ENCODE measurements around the gene P2RY2.

The P2RY2 gene

DNA sequence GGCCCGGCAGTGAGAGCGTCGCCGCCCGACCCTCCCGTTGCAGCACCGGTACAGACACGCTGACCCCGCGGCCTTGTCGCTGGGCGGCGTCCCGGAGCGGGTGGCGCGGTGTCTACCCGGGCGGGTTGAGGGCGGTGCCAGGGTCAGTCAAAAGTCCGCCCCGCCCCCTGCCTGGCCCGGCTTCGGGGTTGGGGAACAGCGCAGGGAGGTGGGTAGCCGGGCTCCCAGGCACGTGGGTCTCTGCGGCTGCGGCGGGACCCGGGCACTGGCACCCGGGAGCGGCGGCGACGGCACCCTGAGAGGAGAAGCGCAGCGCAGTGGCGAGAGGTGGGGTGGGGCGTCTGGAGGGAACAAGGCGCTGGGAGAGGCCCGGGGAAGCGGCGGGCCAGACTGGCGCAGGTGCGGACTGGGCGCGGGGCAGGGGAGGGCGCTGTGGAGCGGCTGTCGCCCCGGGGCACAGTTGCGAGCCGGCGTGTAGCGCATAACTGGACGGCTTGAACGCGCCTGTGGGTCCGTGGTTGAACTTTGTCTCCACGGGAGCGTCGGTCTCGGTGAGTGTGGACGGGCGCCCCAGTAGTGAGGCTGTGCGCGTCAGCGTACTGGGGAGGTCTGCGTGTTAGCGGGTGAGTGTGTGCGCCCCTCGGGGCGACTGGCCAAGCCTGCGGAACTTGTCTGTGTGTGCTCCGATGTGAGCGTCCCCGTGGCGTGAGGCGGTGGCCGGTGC lies at the start of gene P2RY2:
Gene P2RY2, plus strand, starts transcription at position 176 of the 724 bp plus-strand sequence. CDS start 15,879 bp downstream, outside the sequence.
- Mint-ChIP-seq H3K36me3 (no peaks in the 10 kb centered on the region), H3K9me3 (no peaks in the 10 kb centered on the region), H3K27ac (no peak within 1 kb of the TSS), H3K4me3 (peak within 1 kb of the TSS; percentile 48), H3K4me1 (peaks cover 6% of the 10 kb centered on the region)
- peak; percentile 66 for ATAC-seq
- peak in 1 of 2 donors; percentile 61 for DNase-seq (ENCODE audit: low spot score in 2 of 2)

GRCh38 chr11:73168925-73169579 lies 49.0 kb upstream of the P2RY2 start:
- ATAC-seq: no peak
- Mint-ChIP-seq H3K4me1 (peaks cover 7% of the 10 kb centered on the region), H3K4me3 (no peak overlapping the region), H3K36me3 (no peaks in the 10 kb centered on the region), H3K27ac (no peak overlapping the region), H3K9me3 (no peaks in the 10 kb centered on the region)
- DNase-seq (ENCODE audit: low spot score in 2 of 2): no peak

DNA sequence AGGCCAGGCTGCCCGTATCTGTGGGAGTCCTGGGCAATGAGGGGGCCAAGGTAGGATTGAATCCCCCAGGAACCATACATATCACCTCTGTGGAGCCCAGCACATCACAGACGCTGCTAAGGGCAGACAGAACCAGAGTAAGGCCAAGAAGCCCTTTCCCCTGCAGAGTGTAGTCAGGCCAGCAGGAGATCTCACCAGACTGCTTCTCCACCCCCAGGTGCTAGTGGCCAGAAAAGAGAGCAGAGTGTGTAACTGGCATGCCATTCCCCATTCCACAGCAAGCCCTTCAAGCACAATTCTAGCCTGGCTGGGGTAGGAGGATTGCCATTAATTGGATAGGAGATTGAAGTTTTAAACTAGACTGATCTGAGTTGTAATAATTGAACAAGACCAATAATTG lies 47.9 kb upstream of the P2RY2 start:
- DNase-seq (ENCODE audit: low spot score in 2 of 2): no peak
- Mint-ChIP-seq H3K36me3 (no peaks in the 10 kb centered on the region), H3K4me3 (no peak overlapping the region), H3K4me1 (peaks cover 7% of the 10 kb centered on the region), H3K27ac (peak overlapping the region; percentile 20), H3K9me3 (no peaks in the 10 kb centered on the region)
- no peak for ATAC-seq

DNA sequence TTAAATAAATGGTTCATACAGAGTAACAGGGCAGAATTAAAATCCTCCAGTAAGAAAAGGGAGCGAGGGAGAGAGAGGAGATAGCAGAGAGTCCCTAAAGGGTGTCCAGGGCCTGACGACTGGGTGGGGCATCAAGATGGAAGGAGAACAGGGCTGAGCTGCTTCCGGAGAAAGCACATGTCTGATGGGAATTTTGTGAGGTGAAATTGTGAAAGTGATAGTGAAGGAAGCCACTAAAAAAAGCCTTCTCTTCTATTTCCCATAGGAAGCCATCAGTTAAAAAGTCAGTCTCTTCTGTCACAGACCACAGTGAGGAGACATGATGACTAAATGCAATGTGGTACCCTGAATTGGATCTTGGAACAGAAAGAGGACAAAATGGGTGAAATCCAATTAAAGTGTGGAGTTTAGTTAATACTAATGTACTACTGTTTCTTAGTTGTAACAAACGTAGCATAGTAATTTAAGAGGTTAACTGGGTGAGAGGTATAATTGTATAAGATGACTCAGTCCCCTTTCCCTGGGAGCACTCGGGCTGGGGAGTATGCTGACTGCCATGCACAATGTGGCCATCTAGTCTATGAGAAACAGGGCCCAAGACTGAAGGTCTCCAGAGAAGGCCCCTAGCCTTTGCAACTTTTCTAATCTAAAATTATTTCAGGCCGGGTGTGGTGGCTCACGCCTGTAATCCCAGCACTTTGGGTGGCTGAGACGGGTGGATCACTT lies 46.5 kb upstream of the P2RY2 start:
- H3K4me3 Mint-ChIP-seq: no peak overlapping the region
- H3K27ac Mint-ChIP-seq: no peak overlapping the region
- DNase-seq (ENCODE audit: low spot score in 2 of 2) (no peak), ATAC-seq (no peak)
- H3K4me1 Mint-ChIP-seq: peaks cover 9% of the 10 kb centered on the region
- no peaks in the 10 kb centered on the region for H3K36me3 Mint-ChIP-seq
- H3K9me3 Mint-ChIP-seq: no peaks in the 10 kb centered on the region

DNA sequence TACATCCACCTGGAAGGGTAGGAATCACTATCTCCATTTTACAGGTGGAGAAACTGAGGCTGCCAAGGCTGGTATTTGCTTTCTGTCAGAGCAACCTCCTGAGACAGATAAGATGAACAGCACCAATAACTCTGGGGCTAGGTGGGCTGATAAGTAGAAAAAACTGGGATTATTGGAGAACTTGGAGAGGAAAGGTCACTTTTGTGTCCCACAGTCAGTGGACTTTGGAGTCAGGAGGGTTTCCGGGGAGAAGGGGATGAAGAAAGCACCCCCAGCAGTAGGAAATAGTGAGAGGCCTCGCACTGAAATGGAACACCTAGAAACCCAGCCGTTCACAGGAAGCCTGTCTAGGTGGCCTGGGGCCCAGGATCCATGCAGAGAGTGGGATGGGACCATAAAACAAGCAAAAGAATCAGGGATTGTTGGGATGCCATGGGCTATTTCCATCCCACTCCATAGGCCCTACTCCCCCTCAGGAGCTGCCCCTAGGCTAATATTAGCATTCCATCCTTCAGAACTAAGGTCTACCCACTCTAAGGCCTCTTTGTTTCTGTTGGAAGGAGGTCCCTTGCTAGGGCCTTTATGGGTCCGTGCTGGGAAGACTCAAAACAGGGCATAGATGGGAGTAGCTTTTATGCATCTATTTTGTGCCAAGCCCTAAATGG lies 45.0 kb upstream of the P2RY2 start:
- H3K36me3 Mint-ChIP-seq: no peaks in the 10 kb centered on the region
- peaks cover 13% of the 10 kb centered on the region for H3K4me1 Mint-ChIP-seq
- DNase-seq (ENCODE audit: low spot score in 2 of 2) (no peak), ATAC-seq (no peak)
- H3K4me3 Mint-ChIP-seq: no peak overlapping the region
- H3K27ac Mint-ChIP-seq: peak overlapping the region; percentile 52
- no peaks in the 10 kb centered on the region for H3K9me3 Mint-ChIP-seq

DNA sequence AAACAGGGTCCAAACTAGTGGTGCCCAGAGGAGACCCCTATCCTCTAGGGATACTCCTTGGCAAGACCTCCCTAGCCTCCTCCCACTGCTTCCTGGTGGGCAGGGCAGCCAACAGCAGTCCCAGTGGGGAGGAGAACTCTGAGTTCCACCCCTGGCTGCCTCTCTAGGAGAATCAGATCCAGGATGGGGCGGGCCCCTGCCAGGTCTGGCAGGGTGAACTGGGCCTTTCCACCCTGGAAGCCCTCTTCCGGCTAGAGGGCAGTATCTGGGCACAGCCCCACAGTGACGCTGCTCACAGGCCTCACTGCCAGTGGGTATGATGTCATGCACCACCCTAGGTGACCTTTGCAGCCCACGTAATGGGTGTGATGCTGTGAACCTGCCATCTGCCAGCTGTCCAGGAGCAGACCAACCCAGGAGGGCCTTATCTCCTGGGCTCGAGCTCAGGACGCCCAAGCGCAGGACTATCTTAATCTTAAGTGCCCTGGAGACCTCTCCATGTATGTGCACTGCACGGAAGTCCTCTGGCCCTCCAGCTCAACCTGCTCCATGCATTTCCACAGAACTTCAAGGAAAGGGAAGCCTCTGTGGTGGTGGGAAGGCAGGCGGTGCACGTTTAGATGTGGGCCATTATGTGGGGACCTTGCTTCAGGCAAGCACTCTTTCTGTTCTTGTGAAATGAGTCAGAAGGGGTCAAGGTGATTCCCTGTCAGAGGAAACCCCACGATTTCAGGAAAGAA lies 44.2 kb upstream of the P2RY2 start:
- ATAC-seq (no peak), DNase-seq (ENCODE audit: low spot score in 2 of 2) (no peak)
- Mint-ChIP-seq H3K27ac (peak overlapping the region; percentile 86), H3K4me1 (peaks cover 16% of the 10 kb centered on the region), H3K36me3 (no peaks in the 10 kb centered on the region), H3K4me3 (no peak overlapping the region), H3K9me3 (no peaks in the 10 kb centered on the region)

- H3K4me1 Mint-ChIP-seq: peaks cover 16% of the 10 kb centered on the region
- H3K36me3 Mint-ChIP-seq: no peaks in the 10 kb centered on the region
- no peak for DNase-seq (ENCODE audit: low spot score in 2 of 2)
- no peaks in the 10 kb centered on the region for H3K9me3 Mint-ChIP-seq
- peak overlapping the region; percentile 86 for H3K27ac Mint-ChIP-seq
- ATAC-seq: no peak
- no peak overlapping the region for H3K4me3 Mint-ChIP-seq
Observed at GRCh38 chr11:73174495-73174791, 43.6 kb upstream of the P2RY2 start.

GRCh38 chr11:73175551-73176144 lies 42.4 kb upstream of the P2RY2 start:
- ATAC-seq (no peak), DNase-seq (ENCODE audit: low spot score in 2 of 2) (no peak)
- H3K4me1 Mint-ChIP-seq: peaks cover 16% of the 10 kb centered on the region
- H3K4me3 Mint-ChIP-seq: no peak overlapping the region
- no peaks in the 10 kb centered on the region for H3K9me3 Mint-ChIP-seq
- no peaks in the 10 kb centered on the region for H3K36me3 Mint-ChIP-seq
- no peak overlapping the region for H3K27ac Mint-ChIP-seq

DNA sequence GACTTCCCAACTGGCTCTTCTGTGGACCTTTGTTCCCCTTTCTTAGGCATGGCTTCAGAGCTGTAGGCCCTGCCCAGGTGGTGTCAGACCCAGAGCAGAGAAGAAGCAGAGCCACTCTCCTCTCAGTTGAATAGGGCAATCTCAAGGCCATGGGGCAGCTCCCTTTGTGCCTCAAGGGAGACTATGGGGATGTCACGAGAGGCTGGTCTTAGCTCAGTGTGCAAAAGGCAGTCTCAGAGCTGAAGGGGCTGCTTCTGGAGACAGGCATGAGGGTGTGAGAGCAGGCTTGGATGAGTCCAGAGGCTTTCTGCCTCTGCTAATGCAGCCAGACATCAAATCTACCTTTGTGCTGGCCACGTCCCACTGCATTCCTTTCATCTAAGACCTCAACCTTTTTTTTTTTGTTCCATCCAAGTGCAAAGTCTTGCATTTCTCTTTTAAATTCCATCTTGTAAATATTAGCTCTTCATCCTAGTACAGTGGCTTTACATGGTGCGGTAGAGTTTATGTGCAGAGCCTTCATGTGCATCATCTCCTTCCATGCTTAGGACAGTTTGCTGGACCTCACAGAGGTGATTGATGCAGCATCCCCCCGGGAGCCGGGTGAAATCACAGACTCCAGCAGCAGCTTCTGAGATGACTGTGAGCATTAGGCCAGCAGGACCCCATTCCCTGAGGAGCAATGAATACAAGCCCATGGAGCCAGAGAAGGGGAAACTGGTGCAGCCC lies 41.8 kb upstream of the P2RY2 start:
- Mint-ChIP-seq H3K27ac (peak overlapping the region; percentile 54), H3K36me3 (no peaks in the 10 kb centered on the region), H3K9me3 (no peaks in the 10 kb centered on the region), H3K4me3 (no peak overlapping the region), H3K4me1 (peaks cover 13% of the 10 kb centered on the region)
- DNase-seq (ENCODE audit: low spot score in 2 of 2): no peak
- ATAC-seq: no peak

DNA sequence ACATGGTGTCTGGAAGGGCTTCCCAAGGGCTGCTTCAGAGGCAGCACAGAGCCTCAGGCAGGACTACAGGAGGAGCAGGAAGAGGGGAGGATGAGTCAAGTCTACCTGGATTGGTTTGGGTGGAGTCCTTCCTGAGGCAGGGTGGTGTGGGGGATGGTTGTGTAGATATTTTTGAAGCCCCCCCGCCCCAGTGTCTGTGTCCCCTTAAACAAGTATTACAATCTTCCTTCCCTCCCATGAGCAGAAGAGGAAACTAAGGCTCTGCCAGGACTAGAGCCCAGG lies 41.3 kb upstream of the P2RY2 start:
- no peaks in the 10 kb centered on the region for H3K36me3 Mint-ChIP-seq
- DNase-seq (ENCODE audit: low spot score in 2 of 2) (no peak), ATAC-seq (no peak)
- no peaks in the 10 kb centered on the region for H3K9me3 Mint-ChIP-seq
- peak overlapping the region; percentile 54 for H3K27ac Mint-ChIP-seq
- peaks cover 10% of the 10 kb centered on the region for H3K4me1 Mint-ChIP-seq
- H3K4me3 Mint-ChIP-seq: no peak overlapping the region

GRCh38 chr11:73177380-73177777 lies 40.7 kb upstream of the P2RY2 start:
- no peak for DNase-seq (ENCODE audit: low spot score in 2 of 2)
- H3K27ac Mint-ChIP-seq: no peak overlapping the region
- peaks cover 10% of the 10 kb centered on the region for H3K4me1 Mint-ChIP-seq

DNA sequence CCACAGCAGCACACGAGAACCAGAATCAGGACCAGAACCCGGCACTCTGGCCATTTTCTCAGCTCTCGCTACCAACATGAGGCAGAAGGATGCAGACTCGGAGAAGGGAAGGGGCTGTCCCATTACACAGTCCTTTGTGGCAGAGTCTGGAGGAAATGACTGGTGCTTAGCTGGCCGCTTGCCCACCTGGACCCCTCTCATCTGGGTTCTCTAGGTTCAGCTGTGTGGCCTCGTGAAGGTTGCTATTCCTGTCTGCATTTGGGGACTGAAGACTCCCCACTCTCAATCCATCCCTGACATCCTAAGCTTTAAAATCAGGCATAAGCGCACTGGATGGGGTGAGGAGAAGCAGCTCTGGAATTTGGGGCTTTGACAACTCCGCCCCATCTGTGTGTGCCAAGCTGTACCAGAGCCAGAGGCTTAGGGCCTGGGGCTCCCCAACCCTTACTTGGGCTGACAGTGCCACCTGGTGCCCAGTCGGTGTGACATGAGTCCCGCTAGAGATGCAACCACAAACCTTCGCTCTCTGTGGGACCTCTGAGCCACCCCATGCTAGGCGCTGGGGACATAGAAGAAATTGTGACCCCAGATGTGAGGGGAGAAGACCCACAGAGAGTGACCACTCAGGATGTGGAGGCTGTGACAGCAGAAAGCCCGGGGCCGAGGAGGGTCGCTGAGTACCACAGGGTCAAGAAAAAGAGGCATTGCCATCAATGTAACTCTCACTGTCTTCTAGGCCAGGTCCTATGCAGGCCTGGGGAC lies 40.1 kb upstream of the P2RY2 start:
- no peaks in the 10 kb centered on the region for H3K9me3 Mint-ChIP-seq
- peaks cover 10% of the 10 kb centered on the region for H3K4me1 Mint-ChIP-seq
- no peak overlapping the region for H3K4me3 Mint-ChIP-seq
- no peak overlapping the region for H3K27ac Mint-ChIP-seq
- H3K36me3 Mint-ChIP-seq: no peaks in the 10 kb centered on the region
- DNase-seq (ENCODE audit: low spot score in 2 of 2) (peak; percentile 61 to 87), ATAC-seq (peak; percentile 95)

More at GRCh38 chr11:73177380-73177777, 40.7 kb upstream of the P2RY2 start:
- Mint-ChIP-seq H3K36me3 (no peaks in the 10 kb centered on the region), H3K9me3 (no peaks in the 10 kb centered on the region), H3K4me3 (no peak overlapping the region)
- ATAC-seq: no peak

DNA sequence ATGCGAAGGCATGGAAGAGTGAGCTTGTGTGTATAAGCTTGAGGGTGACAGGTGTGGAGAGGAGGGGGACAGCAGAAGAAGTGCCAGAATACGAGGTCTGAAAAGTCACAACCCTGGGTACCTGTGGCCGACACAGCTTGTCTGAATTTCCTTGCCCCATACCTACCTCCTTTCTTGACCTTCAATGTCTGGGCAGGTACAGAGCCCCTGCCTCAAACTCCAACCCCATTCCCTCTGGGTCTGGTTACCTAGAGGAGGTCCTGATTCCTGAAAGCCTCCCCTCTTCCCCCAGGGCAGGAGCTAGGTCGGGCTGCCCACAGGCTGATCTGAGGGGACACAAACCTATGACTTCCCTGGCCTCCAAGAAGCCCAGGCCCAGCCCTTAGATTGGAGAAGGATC lies 39.4 kb upstream of the P2RY2 start:
- no peak overlapping the region for H3K4me3 Mint-ChIP-seq
- ATAC-seq (no peak), DNase-seq (ENCODE audit: low spot score in 2 of 2) (no peak)
- H3K9me3 Mint-ChIP-seq: no peaks in the 10 kb centered on the region
- H3K4me1 Mint-ChIP-seq: peaks cover 10% of the 10 kb centered on the region
- no peaks in the 10 kb centered on the region for H3K36me3 Mint-ChIP-seq
- H3K27ac Mint-ChIP-seq: no peak overlapping the region

All from stimulated activated effector memory CD8-positive, alpha-beta T cell treated with anti-CD3 and anti-CD28 coated beads, Interleukin-12 subunit alpha, Interleukin-12 subunit beta, amount 100 ng/mL, for 72 hours (primary cell).